Endothelial cell of umbilical vein (primary cell): Measurements from ENCODE around the gene PGAP6. TPM values are rescaled to one million over a fixed set of nuclear protein-coding genes. Genes with fewer than 3 reads are reported as not detected.
"Not testable (repeated sequence)": the region's sequence is repeated elsewhere in the genome, so short reads cannot be mapped to it uniquely, and the experiment has no call there.

ENCODE experiments used
- BruUV-seq: library from RNA; stranded (reverse); fragments of 400-500 nt; replicated peaks from 2 replicates; lab custom pipeline; 2021; lab: Mats Ljungman, UMichigan
- CTCF ChIA-PET: fragments of 300-600, 350-600 bp; sonication (Branson Sonifier 250); formaldehyde crosslinking; loops from one replicate; lab custom pipeline; 2021; ENCODE audit warnings: antibody characterized with exemption, inconsistent platforms; lab: Charles Lee
- POLR2A ChIA-PET: fragments of 300-600, 350-600 bp; sonication (Branson Sonifier 250); formaldehyde crosslinking; loops from one replicate; lab custom pipeline; 2021; ENCODE audit warnings: antibody characterized with exemption, inconsistent platforms; lab: Charles Lee
- DNase-seq: peaks from one replicate; pipeline ENCODE4 v3.0.0-alpha.2; 2011; ENCODE audit warnings: low read depth, low spot score
- FAIRE-seq: peaks from 2 replicates; lab custom pipeline; 2011; peaks lifted over from hg19 to GRCh38; lab: Jason Lieb, UNC
- H2AFZ ChIP-seq: 2 replicates; pipeline ENCODE4 v1.6.0; 2012; ENCODE audit warnings: low read depth, low read length, control low read depth, inconsistent platforms
- H3K27ac ChIP-seq: 2 replicates; pipeline ENCODE4 v1.5.1; 2011; ENCODE audit warnings: low read depth, mild to moderate bottlenecking, control low read depth, low read length, moderate library complexity; ENCODE audit not compliant: insufficient read depth
- H3K27me3 ChIP-seq, 2 experiments: 2 replicates each; pipeline versions ENCODE4 v1.6.0 to v1.6.1; 2011; ENCODE audit warnings: low read length in 2 of 2, mixed read lengths in 1 of 2; ENCODE audit not compliant: control insufficient read depth in 2 of 2, insufficient read depth in 2 of 2
- H3K36me3 ChIP-seq, 2 experiments: 2 replicates in 1 of 2; 3 replicates in 1 of 2; pipeline ENCODE4 v1.5.1; 2011; ENCODE audit warnings: low read length in 2 of 2, mild to moderate bottlenecking in 1 of 2, moderate library complexity in 1 of 2; ENCODE audit not compliant: control insufficient read depth in 2 of 2, insufficient read depth in 2 of 2; ENCODE audit errors: extremely low read depth in 1 of 2
- H3K4me1 ChIP-seq: 3 replicates; pipeline ENCODE4 v1.5.1; 2011; ENCODE audit warnings: mild to moderate bottlenecking, low read length; ENCODE audit not compliant: control insufficient read depth, insufficient read depth; ENCODE audit errors: extremely low read depth
- H3K4me2 ChIP-seq: 2 replicates; pipeline ENCODE4 v1.6.1; 2011; ENCODE audit warnings: low read length, control low read depth, mixed read lengths; ENCODE audit not compliant: insufficient read depth
- H3K4me3 ChIP-seq, 3 experiments: fragments of 200-600 bp in 1 of 3; sonication (generic), shearing (Covaris generic) in 1 of 3; replicated peaks in 1 of 3; 2 replicates each; pipeline ENCODE4 v1.5.1; 2011 to 2016; ENCODE audit warnings: control low read depth in 3 of 3, low read length in 3 of 3, mild to moderate bottlenecking in 2 of 3, inconsistent platforms in 1 of 3, low read depth in 1 of 3, moderate library complexity in 1 of 3; ENCODE audit not compliant: insufficient read depth in 1 of 3
- H3K79me2 ChIP-seq: 2 replicates; pipeline ENCODE4 v1.6.0; 2012; ENCODE audit warnings: low read length, inconsistent platforms; ENCODE audit not compliant: control insufficient read depth, insufficient read depth
- H3K9ac ChIP-seq: replicated peaks from 2 replicates; pipeline ENCODE3; 2011; ENCODE audit warnings: low read length, control low read depth; ENCODE audit not compliant: insufficient read depth; ENCODE audit errors: extremely low read depth
- H3K9me1 ChIP-seq: replicated peaks from 3 replicates; pipeline ENCODE4 v1.6.0; 2011; ENCODE audit warnings: mild to moderate bottlenecking, low read length; ENCODE audit not compliant: control insufficient read depth, insufficient read depth; ENCODE audit errors: extremely low read depth
- H3K9me3 ChIP-seq: replicated peaks from 2 replicates; pipeline ENCODE4 v1.5.1; 2012; ENCODE audit warnings: low read length, inconsistent platforms; ENCODE audit not compliant: control insufficient read depth, insufficient read depth
- H4K20me1 ChIP-seq: replicated peaks from 2 replicates; pipeline ENCODE3; 2011; ENCODE audit warnings: mild to moderate bottlenecking, low read length; ENCODE audit not compliant: control insufficient read depth, insufficient read depth; ENCODE audit errors: extremely low read depth
- EZH2 ChIP-seq: IDR thresholded peaks from 2 replicates; pipeline ENCODE4 v1.6.1; 2012; ENCODE audit warnings: borderline replicate concordance, low read depth, mild to moderate bottlenecking, moderate library complexity, low read length, inconsistent platforms; ENCODE audit not compliant: severe bottlenecking
- FOS ChIP-seq: IDR thresholded peaks from 2 replicates; pipeline ENCODE4 v1.6.1; 2011; ENCODE audit warnings: mild to moderate bottlenecking, low read length, moderate library complexity, borderline replicate concordance; ENCODE audit not compliant: insufficient read depth
- GATA2 ChIP-seq: IDR thresholded peaks from 2 replicates; pipeline ENCODE4 v1.7.0; 2011; ENCODE audit warnings: low read depth, mild to moderate bottlenecking, moderate library complexity, mixed read lengths, low read length; ENCODE audit not compliant: insufficient read length, insufficient read depth
- JUN ChIP-seq: IDR thresholded peaks from 2 replicates; pipeline ENCODE4 v1.6.1; 2011; ENCODE audit warnings: borderline replicate concordance, low read depth; ENCODE audit not compliant: insufficient read length, insufficient read depth
- MYC ChIP-seq: IDR thresholded peaks from one replicate; pipeline ENCODE4 v1.6.1; 2011; ENCODE audit warnings: mild to moderate bottlenecking, low read depth, low read length
- POLR2A ChIP-seq: IDR thresholded peaks from 2 replicates; pipeline ENCODE4 v1.6.1; 2012; ENCODE audit warnings: low read depth, mild to moderate bottlenecking, control low read depth, low read length
- POLR2AphosphoS5 ChIP-seq: IDR thresholded peaks from 2 replicates; pipeline ENCODE4 v1.6.1; 2012; ENCODE audit warnings: low read depth, mild to moderate bottlenecking, control low read depth, low read length, moderate library complexity; ENCODE audit not compliant: insufficient read depth
- dilution Hi-C: fragments of 300-500 bp; cut with MboI; formaldehyde crosslinking; loops from one replicate; pipeline ENCODE4 v1.15.0; 2019; ENCODE audit warnings: low sequenced_read_pairs; ENCODE audit not compliant: extremely low pct_ligation_motif_present
- intact Hi-C: fragments of 100-400 bp; cut with micrococcal nuclease; formaldehyde crosslinking; loops from one replicate; pipeline ENCODE4 v1.10.0; 2022
- polyA plus RNA-seq, 4 experiments: library from polyadenylated mRNA; depleted of rRNA in 3 of 4; stranded (reverse) in 3 of 4; unstranded in 1 of 4; fragments of >200 nt; gene quantifications; 2 replicates each; pipeline versions ENCODE4 v1.2.1 to v1.2.3, GENCODE V29; 2011 to 2012; ENCODE audit warnings: missing spikeins in 1 of 4
- total RNA-seq: library from RNA; stranded (reverse); gene quantifications from 2 replicates; pipeline ENCODE4 v1.2.3, GENCODE V29; 2021
- TF ChIP-seq, protein P1 (sequence below), 2 donors: IDR thresholded peaks; 1 replicate in 1 of 2; 2 replicates in 1 of 2; pipeline ENCODE4 v1.5.1; 2011; ENCODE audit warnings: low read length in 2 of 2, mild to moderate bottlenecking in 2 of 2, moderate library complexity in 2 of 2, control low read depth in 1 of 2, inconsistent platforms in 1 of 2, low read depth in 1 of 2; ENCODE audit not compliant: insufficient read depth in 1 of 2; ENCODE audit errors: extremely low read depth in 1 of 2
- TF ChIP-seq, protein P2 (sequence below): IDR thresholded peaks from 2 replicates; pipeline ENCODE4 v1.6.1; 2011; ENCODE audit not compliant: insufficient read depth, insufficient read length

Gene PGAP6
- total and polyA plus RNA-seq, 2 donors (not counting 3 experiments of a cell fraction or from before 2014, with no cell fraction given): 89.8 to 365 TPM

DNA sequence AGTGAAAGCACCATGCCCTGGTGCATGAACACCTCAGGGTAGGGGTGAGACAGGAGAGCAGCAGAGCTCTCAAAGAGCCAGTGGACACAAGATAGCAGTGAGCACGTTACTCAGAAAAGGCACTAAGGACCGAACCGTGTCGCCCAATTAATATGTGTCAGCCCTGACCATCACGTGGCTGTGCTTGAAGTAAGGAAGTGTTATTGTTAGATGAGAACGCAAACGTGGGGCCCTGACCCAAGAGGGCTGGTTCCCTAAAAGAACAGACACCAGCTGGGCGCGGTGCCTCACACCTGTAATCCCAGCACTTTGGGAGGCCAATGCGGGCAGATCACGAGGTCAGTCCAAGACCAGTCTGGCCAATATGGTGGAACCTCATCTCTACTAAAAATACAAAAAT is 45.5 kb downstream of the PGAP6 start:
- no peak overlapping the region for H3K4me2 ChIP-seq
- TF ChIP-seq POLR2AphosphoS5 (no peak), JUN (no peak), GATA2 (no peak), MYC (no peak), EZH2 (no peak), FOS (no peak), POLR2A (no peak)
- TF ChIP-seq, protein P1, sequence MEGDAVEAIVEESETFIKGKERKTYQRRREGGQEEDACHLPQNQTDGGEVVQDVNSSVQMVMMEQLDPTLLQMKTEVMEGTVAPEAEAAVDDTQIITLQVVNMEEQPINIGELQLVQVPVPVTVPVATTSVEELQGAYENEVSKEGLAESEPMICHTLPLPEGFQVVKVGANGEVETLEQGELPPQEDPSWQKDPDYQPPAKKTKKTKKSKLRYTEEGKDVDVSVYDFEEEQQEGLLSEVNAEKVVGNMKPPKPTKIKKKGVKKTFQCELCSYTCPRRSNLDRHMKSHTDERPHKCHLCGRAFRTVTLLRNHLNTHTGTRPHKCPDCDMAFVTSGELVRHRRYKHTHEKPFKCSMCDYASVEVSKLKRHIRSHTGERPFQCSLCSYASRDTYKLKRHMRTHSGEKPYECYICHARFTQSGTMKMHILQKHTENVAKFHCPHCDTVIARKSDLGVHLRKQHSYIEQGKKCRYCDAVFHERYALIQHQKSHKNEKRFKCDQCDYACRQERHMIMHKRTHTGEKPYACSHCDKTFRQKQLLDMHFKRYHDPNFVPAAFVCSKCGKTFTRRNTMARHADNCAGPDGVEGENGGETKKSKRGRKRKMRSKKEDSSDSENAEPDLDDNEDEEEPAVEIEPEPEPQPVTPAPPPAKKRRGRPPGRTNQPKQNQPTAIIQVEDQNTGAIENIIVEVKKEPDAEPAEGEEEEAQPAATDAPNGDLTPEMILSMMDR (IDR thresholded peaks at IDR 0.05; ENCODE audit: extremely low read depth in 1 of 2, insufficient read depth in 1 of 2, low read depth in 1 of 2, low read length in 2 of 2): no peak
- TF ChIP-seq, protein P2, sequence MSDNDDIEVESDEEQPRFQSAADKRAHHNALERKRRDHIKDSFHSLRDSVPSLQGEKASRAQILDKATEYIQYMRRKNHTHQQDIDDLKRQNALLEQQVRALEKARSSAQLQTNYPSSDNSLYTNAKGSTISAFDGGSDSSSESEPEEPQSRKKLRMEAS: no peak
- no peaks in the 10 kb centered on the region for H3K4me1 ChIP-seq
- no peaks in the 10 kb centered on the region for H3K9me1 ChIP-seq
- no peaks in the 10 kb centered on the region for H4K20me1 ChIP-seq
- peaks cover 76% of the 10 kb centered on the region for H3K79me2 ChIP-seq
- H3K4me3 ChIP-seq: no peak overlapping the region
- no peak overlapping the region for H3K27ac ChIP-seq
- H3K9me3 ChIP-seq: no peaks in the 10 kb centered on the region
- no peaks in the 10 kb centered on the region for H3K27me3 ChIP-seq
- intact Hi-C loops: no loop called here
- BruUV-seq: no TSS peak
- peaks cover 0 to 3% of the 10 kb centered on the region in 2 experiments for H3K36me3 ChIP-seq
- no peak for FAIRE-seq
- H3K9ac ChIP-seq: no peak overlapping the region
- CTCF ChIA-PET: interaction anchor here (0.8 to 0.9 kb wide), 2 partner anchors 13 to 16 kb away, joined by 3 read pairs; no protein-coding TSS in a partner anchor
- dilution Hi-C loops: no loop called here
- no peak for DNase-seq
- POLR2A ChIA-PET: no interaction called here
- no peak overlapping the region for H2AFZ ChIP-seq

DNA sequence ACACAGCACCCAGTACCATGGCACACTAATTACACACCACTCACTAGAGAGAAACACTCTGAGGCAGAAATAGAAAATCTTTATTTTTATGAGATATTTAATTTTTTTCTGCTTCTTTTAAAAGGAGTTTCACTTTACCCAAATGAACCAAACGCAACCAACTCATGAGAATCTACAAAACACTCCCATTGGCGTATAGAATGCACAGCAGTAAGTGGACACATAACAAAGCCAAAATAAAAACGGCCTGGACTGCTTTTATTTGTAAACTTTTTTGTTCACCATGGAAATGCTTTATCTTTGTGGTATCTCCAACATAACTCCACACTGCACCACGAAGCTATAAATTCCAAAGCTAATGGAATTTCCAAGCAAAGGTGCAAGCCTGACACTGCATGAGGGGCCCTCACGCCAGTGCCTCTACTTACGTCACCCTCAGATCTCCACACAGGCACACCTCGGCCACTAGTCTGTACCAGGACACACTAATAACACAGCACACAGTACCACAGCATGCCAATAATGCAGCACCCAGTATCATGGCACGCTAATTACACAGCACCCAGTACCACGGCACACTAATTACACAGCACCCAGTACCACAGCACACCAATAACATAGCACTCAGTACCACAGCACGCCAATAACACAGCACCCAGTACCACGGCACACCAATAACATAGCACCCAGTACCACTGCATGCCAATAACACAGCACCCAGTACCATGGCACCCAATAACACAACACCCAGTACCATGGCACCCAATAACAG is 46.7 kb downstream of the PGAP6 start:
- H3K9me1 ChIP-seq, H3K9me3 ChIP-seq, H3K9ac ChIP-seq, H4K20me1 ChIP-seq, H3K4me1 ChIP-seq, H3K4me2 ChIP-seq, BruUV-seq, H3K27me3 ChIP-seq, H3K27ac ChIP-seq, H3K4me3 ChIP-seq, POLR2A ChIA-PET, DNase-seq, dilution Hi-C loops, H2AFZ ChIP-seq, intact Hi-C loops, H3K36me3 ChIP-seq: not testable (repeated sequence)
- CTCF ChIA-PET: interaction anchor here (0.8 kb wide), 1 partner anchor 17 kb away, joined by 3 read pairs; no protein-coding TSS in a partner anchor
- peaks cover 78% of the 10 kb centered on the region for H3K79me2 ChIP-seq
- peak; percentile 21 for FAIRE-seq
